Vagina (tissue), 2 donors: ENCODE results near the gene DSC2. TPM values are rescaled to one million over a fixed set of nuclear protein-coding genes. Genes with fewer than 3 reads are reported as not detected.

Experiments used
- DNase-seq, 2 donors: peaks; one replicate each; pipeline ENCODE4 v3.0.0-alpha.2; 2017; ENCODE audit errors: extremely low spot score in 2 of 2
- H3K27ac ChIP-seq: fragments of 200-600 bp; sonication (generic); one replicate; pipeline ENCODE4 v1.5.1; 2019
- H3K27me3 ChIP-seq: fragments of 200-600 bp; sonication (generic); one replicate; pipeline ENCODE4 v1.5.1; 2019
- H3K36me3 ChIP-seq, 2 donors: fragments of 200-600 bp; sonication (generic); one replicate each; pipeline ENCODE4 v1.5.1; 2017 to 2019
- H3K4me1 ChIP-seq: fragments of 200-600 bp; sonication (generic); one replicate; pipeline ENCODE4 v1.5.1; 2019
- H3K4me3 ChIP-seq, 2 donors: fragments of 200-600 bp; sonication (generic); 1 replicate in 1 of 2; 2 replicates in 1 of 2; pipeline ENCODE4 v1.5.1; 2016 to 2019
- H3K9me3 ChIP-seq: fragments of 200-600 bp; sonication (generic); one replicate; pipeline ENCODE4 v1.5.1; 2019
- POLR2A ChIP-seq, 2 donors: fragments of 450-650 bp; IDR thresholded peaks; one replicate each; pipeline ENCODE4 v1.6.1; 2017; ENCODE audit warnings: antibody characterized with exemption in 2 of 2, mild to moderate bottlenecking in 2 of 2, moderate library complexity in 2 of 2
- POLR2AphosphoS5 ChIP-seq, 2 donors: sonication (generic); formaldehyde crosslinking; IDR thresholded peaks; one replicate each; pipeline ENCODE4 v1.9.0; 2017; ENCODE audit warnings: antibody characterized with exemption in 2 of 2, mild to moderate bottlenecking in 2 of 2, low read depth in 1 of 2; ENCODE audit not compliant: insufficient read depth in 1 of 2
- intact Hi-C: fragments of 100-400 bp; cut with DNase I; formaldehyde crosslinking; loops from one replicate; pipeline ENCODE4 v1.15.1; 2023
- total RNA-seq: library from RNA; depleted of rRNA; stranded (reverse); fragments of >200 nt; gene quantifications from one replicate; pipeline ENCODE4 v1.2.3, GENCODE V29; 2016
- TF ChIP-seq, protein P1 (sequence below), 3 experiments: fragments of 450-650 bp in 2 of 3; fragments of 200-600 bp in 1 of 3; sonication (generic) in 1 of 3; IDR thresholded peaks; one replicate each; pipeline ENCODE4 v1.5.1; 2017 to 2019; ENCODE audit warnings: antibody characterized with exemption in 3 of 3, mild to moderate bottlenecking in 2 of 3, moderate library complexity in 2 of 3

DSC2 gene
- total RNA-seq, 1 donor from 2014 or later = 108 TPM

DNA sequence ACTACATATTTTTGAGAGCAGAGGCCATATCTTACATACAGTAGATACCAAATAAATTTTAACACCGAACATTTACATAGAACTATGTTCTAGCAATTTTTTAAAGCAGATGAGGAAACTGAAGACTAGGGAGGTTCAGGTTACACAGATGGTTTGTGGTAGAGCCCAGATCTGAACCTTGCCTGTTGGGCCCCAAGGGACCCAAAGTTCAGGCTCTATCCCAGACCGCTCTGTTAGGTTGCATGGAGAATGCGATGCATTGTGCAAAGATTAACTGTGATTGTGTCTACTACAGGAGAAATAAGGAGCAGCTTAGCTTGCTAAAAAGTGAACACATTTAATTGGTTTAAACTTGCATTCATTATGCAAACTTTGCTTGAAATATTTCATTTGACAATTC lies 43.3 kb downstream of the DSC2 start:
- TF ChIP-seq POLR2A (IDR thresholded peaks at IDR 0.05) (no peak), POLR2AphosphoS5 (IDR thresholded peaks at IDR 0.05; ENCODE audit: insufficient read depth in 1 of 2, low read depth in 1 of 2) (no peak)
- TF ChIP-seq, protein P1, sequence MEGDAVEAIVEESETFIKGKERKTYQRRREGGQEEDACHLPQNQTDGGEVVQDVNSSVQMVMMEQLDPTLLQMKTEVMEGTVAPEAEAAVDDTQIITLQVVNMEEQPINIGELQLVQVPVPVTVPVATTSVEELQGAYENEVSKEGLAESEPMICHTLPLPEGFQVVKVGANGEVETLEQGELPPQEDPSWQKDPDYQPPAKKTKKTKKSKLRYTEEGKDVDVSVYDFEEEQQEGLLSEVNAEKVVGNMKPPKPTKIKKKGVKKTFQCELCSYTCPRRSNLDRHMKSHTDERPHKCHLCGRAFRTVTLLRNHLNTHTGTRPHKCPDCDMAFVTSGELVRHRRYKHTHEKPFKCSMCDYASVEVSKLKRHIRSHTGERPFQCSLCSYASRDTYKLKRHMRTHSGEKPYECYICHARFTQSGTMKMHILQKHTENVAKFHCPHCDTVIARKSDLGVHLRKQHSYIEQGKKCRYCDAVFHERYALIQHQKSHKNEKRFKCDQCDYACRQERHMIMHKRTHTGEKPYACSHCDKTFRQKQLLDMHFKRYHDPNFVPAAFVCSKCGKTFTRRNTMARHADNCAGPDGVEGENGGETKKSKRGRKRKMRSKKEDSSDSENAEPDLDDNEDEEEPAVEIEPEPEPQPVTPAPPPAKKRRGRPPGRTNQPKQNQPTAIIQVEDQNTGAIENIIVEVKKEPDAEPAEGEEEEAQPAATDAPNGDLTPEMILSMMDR (IDR thresholded peaks at IDR 0.05) = no peak
- no peak overlapping the region for H3K4me3 ChIP-seq
- H3K27me3 ChIP-seq = no peaks in the 10 kb centered on the region
- no peak overlapping the region for H3K27ac ChIP-seq
- H3K4me1 ChIP-seq = no peaks in the 10 kb centered on the region
- no peaks in the 10 kb centered on the region for H3K9me3 ChIP-seq
- intact Hi-C loops = no loop called here
- DNase-seq = no peak
- H3K36me3 ChIP-seq = no peaks in the 10 kb centered on the region

- H3K9me3 ChIP-seq = no peaks in the 10 kb centered on the region
- no peak for TF ChIP-seq POLR2AphosphoS5 (IDR thresholded peaks at IDR 0.05; ENCODE audit: insufficient read depth in 1 of 2, low read depth in 1 of 2)
- TF ChIP-seq POLR2A (IDR thresholded peaks at IDR 0.05) = no peak
- TF ChIP-seq, protein P1 (IDR thresholded peaks at IDR 0.05) = no peak
- intact Hi-C loops = no loop called here
- no peaks in the 10 kb centered on the region for H3K4me1 ChIP-seq
- no peaks in the 10 kb centered on the region for H3K27me3 ChIP-seq
- no peak overlapping the region for H3K27ac ChIP-seq
- no peaks in the 10 kb centered on the region for H3K36me3 ChIP-seq
- no peak for DNase-seq
- H3K4me3 ChIP-seq = no peak overlapping the region
These were observed 44.3 kb downstream of the DSC2 start for GRCh38 chr18:31057917-31058316.

DNA sequence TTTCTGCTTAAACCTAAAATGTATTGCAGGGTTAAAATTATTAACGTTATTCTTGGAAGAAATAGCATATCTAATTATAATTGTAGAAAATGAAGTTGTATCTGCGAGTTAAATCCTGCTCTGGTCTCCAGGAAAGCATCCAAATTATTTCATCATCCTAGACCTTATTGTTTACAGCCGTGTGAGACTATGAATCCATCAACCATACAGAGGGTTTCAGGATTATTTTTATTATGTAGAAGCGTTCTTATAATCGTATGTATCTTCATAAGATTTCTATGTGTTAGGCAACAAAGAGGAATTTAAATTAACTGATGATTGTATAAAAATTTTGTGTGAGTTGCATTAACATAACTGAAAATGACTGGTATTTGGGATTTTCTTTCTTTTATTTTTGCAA lies 45.2 kb downstream of the DSC2 start:
- TF ChIP-seq, protein P1 (IDR thresholded peaks at IDR 0.05) = no peak
- peak in 1 of 2 donors; percentile 27 for TF ChIP-seq POLR2AphosphoS5 (IDR thresholded peaks at IDR 0.05; ENCODE audit: insufficient read depth in 1 of 2, low read depth in 1 of 2)
- intact Hi-C loops = no loop called here

GRCh38 chr18:31056296-31056695 lies 45.9 kb downstream of the DSC2 start:
- Histone ChIP-seq H3K9me3 (no peaks in the 10 kb centered on the region), H3K4me3 (no peak overlapping the region), H3K27ac (no peak overlapping the region), H3K4me1 (no peaks in the 10 kb centered on the region), H3K36me3 (no peaks in the 10 kb centered on the region), H3K27me3 (no peaks in the 10 kb centered on the region)
- no peak for TF ChIP-seq POLR2AphosphoS5 (IDR thresholded peaks at IDR 0.05; ENCODE audit: insufficient read depth in 1 of 2, low read depth in 1 of 2)
- TF ChIP-seq, protein P1 (IDR thresholded peaks at IDR 0.05) = no peak
- no peak for TF ChIP-seq POLR2A (IDR thresholded peaks at IDR 0.05)
- intact Hi-C loops = no loop called here
- DNase-seq = no peak

More for the DNA sequence above, 45.2 kb downstream of the DSC2 start:
- Histone ChIP-seq H3K27me3 (no peaks in the 10 kb centered on the region), H3K4me3 (no peak overlapping the region), H3K27ac (no peak overlapping the region), H3K9me3 (no peaks in the 10 kb centered on the region), H3K36me3 (no peaks in the 10 kb centered on the region), H3K4me1 (no peaks in the 10 kb centered on the region)
- no peak for DNase-seq

DNA sequence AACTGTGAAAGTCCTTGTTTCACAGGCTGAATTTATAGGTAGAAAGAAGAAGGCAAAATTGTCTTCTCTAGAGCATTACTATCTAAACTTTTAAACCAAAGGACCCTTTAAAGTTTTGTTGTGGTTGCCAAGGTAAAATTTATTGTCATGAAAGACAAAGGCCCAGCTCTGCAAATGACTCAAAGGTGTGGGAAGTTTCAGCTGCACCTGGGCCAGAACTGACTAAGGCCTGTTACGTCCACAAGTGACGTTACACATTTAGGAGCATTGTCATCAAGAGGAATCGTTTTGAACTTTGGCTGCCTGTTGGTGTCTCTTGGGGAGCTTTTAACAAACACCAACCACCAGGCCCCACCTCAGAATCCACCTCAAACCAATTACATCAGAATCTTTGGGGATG lies 51.6 kb downstream of the DSC2 start:
- DNase-seq = no peak
- intact Hi-C loops = no loop called here
- H3K9me3 ChIP-seq = no peaks in the 10 kb centered on the region
- H3K4me1 ChIP-seq = no peaks in the 10 kb centered on the region
- H3K27me3 ChIP-seq = no peaks in the 10 kb centered on the region
- no peak for TF ChIP-seq POLR2AphosphoS5 (IDR thresholded peaks at IDR 0.05; ENCODE audit: insufficient read depth in 1 of 2, low read depth in 1 of 2)
- TF ChIP-seq POLR2A (IDR thresholded peaks at IDR 0.05) = no peak
- TF ChIP-seq, protein P1 (IDR thresholded peaks at IDR 0.05) = no peak
- no peak overlapping the region for H3K4me3 ChIP-seq
- H3K36me3 ChIP-seq = no peaks in the 10 kb centered on the region
- no peak overlapping the region for H3K27ac ChIP-seq
